ENCODE results near the gene COIL. TPM values are rescaled to one million over a fixed set of nuclear protein-coding genes. Genes with fewer than 3 reads are reported as not detected.
A peak's percentile ranks its signal among the peaks of the same experiment; 100 is the strongest.

COIL gene
- total and polyA plus RNA-seq, 3 experiments from 2014 or later, result 13.4 to 23.5 (median 22.3) TPM

GRCh38 chr17:56909742-56910508, 50.9 kb downstream of the COIL start:
- Histone ChIP-seq H3K36me3 (ENCODE audit: insufficient read depth, low read length) (peaks cover 17% of the 10 kb centered on the region), H3K4me3 (ENCODE audit: low read length) (no peak overlapping the region), H3K4me1 (ENCODE audit: insufficient read depth, low read length) (peaks cover 47% of the 10 kb centered on the region), H3K9me3 (ENCODE audit: low read length) (no peaks in the 10 kb centered on the region), H3K27me3 (ENCODE audit: insufficient read depth, low read length, poor library complexity, severe bottlenecking) (no peaks in the 10 kb centered on the region), H3K27ac (ENCODE audit: low read depth, low read length) (no peak overlapping the region)
- DNase-seq, result no peak
- ChIA-PET POLR2A (interaction anchor here (0.6 kb wide), 1 partner anchor 1108 kb away, joined by 4 read pairs; no protein-coding TSS in a partner anchor), CTCF (interaction anchor here (1.0 to 3.2 kb wide), 3 partner anchors 16 to 29 kb away, joined by 3 to 10 read pairs (median 4); no protein-coding TSS in a partner anchor)
- Mint-ChIP-seq H3K27me3 (no peaks in the 10 kb centered on the region), H3K36me3 (peaks cover 4 to 55% (median 22%) of the 10 kb centered on the region in 3 donors), H3K4me3 (peak overlapping the region in 6 of 7 donors; percentile 2 to 78 (median 66)), H3K27ac (peak overlapping the region in 7 of 8 donors; percentile 10 to 93 (median 74)), H3K9me3 (no peaks in the 10 kb centered on the region), H3K4me1 (peaks cover 54 to 71% (median 68%) of the 10 kb centered on the region in 3 donors)

- ChIA-PET POLR2A (no interaction called here), CTCF (interaction anchor here (0.7 to 3.2 kb wide), 2 partner anchors 15 to 69 kb away, joined by 3 to 10 read pairs; no protein-coding TSS in a partner anchor)
- Mint-ChIP-seq H3K4me1 (peaks cover 54 to 73% (median 64%) of the 10 kb centered on the region in 3 donors), H3K36me3 (peaks cover 13 to 65% (median 37%) of the 10 kb centered on the region in 3 donors), H3K27me3 (no peaks in the 10 kb centered on the region), H3K9me3 (no peaks in the 10 kb centered on the region), H3K27ac (peak overlapping the region; percentile 8 to 94 (median 90)), H3K4me3 (peak overlapping the region in 5 of 7 donors; percentile 15 to 43 (median 35))
- no peaks in the 10 kb centered on the region for H3K9me3 ChIP-seq (ENCODE audit: low read length)
- no peak overlapping the region for H3K27ac ChIP-seq (ENCODE audit: low read depth, low read length)
- peak in 2 of 5 donors; percentile 17 to 19 for DNase-seq
- peaks cover 33% of the 10 kb centered on the region for H3K36me3 ChIP-seq (ENCODE audit: insufficient read depth, low read length)
- H3K27me3 ChIP-seq (ENCODE audit: insufficient read depth, low read length, poor library complexity, severe bottlenecking), result no peaks in the 10 kb centered on the region
- H3K4me1 ChIP-seq (ENCODE audit: insufficient read depth, low read length), result peaks cover 42% of the 10 kb centered on the region
- H3K4me3 ChIP-seq (ENCODE audit: low read length), result no peak overlapping the region
These were observed 52.8 kb downstream of the COIL start for GRCh38 chr17:56908001-56908542.

GRCh38 chr17:56903560-56903959, 57.3 kb downstream of the COIL start:
- no peak overlapping the region for H3K27ac ChIP-seq (ENCODE audit: low read depth, low read length)
- CTCF ChIA-PET, result interaction anchor here (1.0 kb wide), 1 partner anchor 10 kb away, joined by 4 read pairs; the partner anchor contains the start of gene TRIM25
- Mint-ChIP-seq H3K27ac (peak overlapping the region in 1 of 8 donors; percentile 21), H3K27me3 (no peaks in the 10 kb centered on the region), H3K4me3 (no peak overlapping the region), H3K4me1 (peaks cover 23 to 35% (median 32%) of the 10 kb centered on the region in 3 donors), H3K36me3 (peaks cover 18 to 91% (median 45%) of the 10 kb centered on the region in 3 donors), H3K9me3 (no peaks in the 10 kb centered on the region)
- H3K36me3 ChIP-seq (ENCODE audit: insufficient read depth, low read length), result peaks cover 74% of the 10 kb centered on the region
- H3K27me3 ChIP-seq (ENCODE audit: insufficient read depth, low read length, poor library complexity, severe bottlenecking), result no peaks in the 10 kb centered on the region
- H3K4me1 ChIP-seq (ENCODE audit: insufficient read depth, low read length), result peaks cover 7% of the 10 kb centered on the region
- POLR2A ChIA-PET, result no interaction called here
- no peak for DNase-seq
- H3K4me3 ChIP-seq (ENCODE audit: low read length), result no peak overlapping the region
- H3K9me3 ChIP-seq (ENCODE audit: low read length), result no peaks in the 10 kb centered on the region

DNA sequence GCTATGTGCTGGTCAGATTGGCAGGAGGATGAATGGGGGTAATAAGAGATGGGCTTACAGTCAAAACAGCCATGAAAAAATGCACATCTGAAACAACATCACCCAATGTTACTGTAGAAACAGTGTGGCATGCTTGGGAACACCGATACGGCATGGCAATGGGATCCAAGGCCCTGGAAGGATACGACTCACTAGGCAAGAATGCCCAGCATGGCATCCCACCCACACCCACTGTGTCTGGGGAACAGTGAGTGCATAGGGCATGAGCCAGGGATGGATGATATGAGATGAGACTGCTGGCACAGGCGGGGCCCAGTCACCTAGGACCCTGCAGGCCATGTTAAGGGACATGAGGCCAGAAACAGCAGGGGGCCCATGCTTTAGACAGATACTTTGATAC, 58.5 kb downstream of the COIL start:
- Histone ChIP-seq H3K9me3 (ENCODE audit: low read length) (no peaks in the 10 kb centered on the region), H3K4me3 (ENCODE audit: low read length) (no peak overlapping the region), H3K4me1 (ENCODE audit: insufficient read depth, low read length) (no peaks in the 10 kb centered on the region), H3K27ac (ENCODE audit: low read depth, low read length) (no peak overlapping the region), H3K36me3 (ENCODE audit: insufficient read depth, low read length) (peaks cover 77% of the 10 kb centered on the region), H3K27me3 (ENCODE audit: insufficient read depth, low read length, poor library complexity, severe bottlenecking) (no peaks in the 10 kb centered on the region)
- POLR2A ChIA-PET, result no interaction called here
- Mint-ChIP-seq H3K4me1 (peaks cover 15 to 23% (median 20%) of the 10 kb centered on the region in 3 donors), H3K36me3 (peaks cover 18 to 91% (median 42%) of the 10 kb centered on the region in 3 donors), H3K27ac (peak overlapping the region in 2 of 8 donors; percentile 35 to 93), H3K27me3 (no peaks in the 10 kb centered on the region), H3K4me3 (no peak overlapping the region), H3K9me3 (no peaks in the 10 kb centered on the region)
- CTCF ChIA-PET, result no interaction called here
- DNase-seq, result no peak

DNA sequence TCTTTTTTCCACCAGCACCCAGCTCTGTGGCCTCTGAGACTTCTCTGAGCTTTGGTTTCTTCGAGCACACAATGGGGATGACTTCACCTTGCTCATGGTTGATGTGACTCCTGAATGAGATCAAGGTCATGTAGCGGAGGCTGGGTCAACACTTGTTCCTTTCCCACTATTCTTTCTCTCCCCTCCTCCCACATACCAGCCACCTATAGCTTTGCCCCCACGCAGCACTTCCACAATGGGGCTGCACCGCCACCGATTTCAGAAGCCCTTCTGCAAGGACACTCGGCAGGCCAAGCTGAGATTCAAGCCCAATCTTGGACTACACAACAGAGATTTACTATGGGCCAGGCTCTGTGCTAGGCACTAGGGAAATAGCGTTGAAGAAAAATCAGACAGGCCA, 61.4 kb downstream of the COIL start:
- Histone ChIP-seq H3K4me1 (ENCODE audit: insufficient read depth, low read length) (no peaks in the 10 kb centered on the region), H3K27me3 (ENCODE audit: insufficient read depth, low read length, poor library complexity, severe bottlenecking) (no peaks in the 10 kb centered on the region), H3K4me3 (ENCODE audit: low read length) (no peak overlapping the region), H3K27ac (ENCODE audit: low read depth, low read length) (no peak overlapping the region), H3K9me3 (ENCODE audit: low read length) (no peaks in the 10 kb centered on the region), H3K36me3 (ENCODE audit: insufficient read depth, low read length) (peaks cover 77% of the 10 kb centered on the region)
- no peak overlapping the region for H3K4me3 Mint-ChIP-seq
- H3K27ac Mint-ChIP-seq, result peak overlapping the region in 2 of 8 donors; percentile 33 to 73
- H3K4me1 Mint-ChIP-seq, result peaks cover 5 to 10% (median 6%) of the 10 kb centered on the region in 3 donors
- H3K9me3 Mint-ChIP-seq, result no peaks in the 10 kb centered on the region
- no peak for DNase-seq
- peaks cover 20 to 96% (median 33%) of the 10 kb centered on the region in 3 donors for H3K36me3 Mint-ChIP-seq
- POLR2A ChIA-PET, result no interaction called here
- no peaks in the 10 kb centered on the region for H3K27me3 Mint-ChIP-seq
- CTCF ChIA-PET, result interaction anchor here (1.4 kb wide), 1 partner anchor 40 kb away, joined by 4 read pairs; no protein-coding TSS in a partner anchor

GRCh38 chr17:56898874-56899273, 62.0 kb downstream of the COIL start:
- Histone ChIP-seq H3K27ac (ENCODE audit: low read depth, low read length) (no peak overlapping the region), H3K4me1 (ENCODE audit: insufficient read depth, low read length) (no peaks in the 10 kb centered on the region), H3K4me3 (ENCODE audit: low read length) (no peak overlapping the region), H3K27me3 (ENCODE audit: insufficient read depth, low read length, poor library complexity, severe bottlenecking) (no peaks in the 10 kb centered on the region), H3K36me3 (ENCODE audit: insufficient read depth, low read length) (peaks cover 71% of the 10 kb centered on the region), H3K9me3 (ENCODE audit: low read length) (no peaks in the 10 kb centered on the region)
- no peaks in the 10 kb centered on the region for H3K9me3 Mint-ChIP-seq
- no peaks in the 10 kb centered on the region for H3K27me3 Mint-ChIP-seq
- POLR2A ChIA-PET, result no interaction called here
- H3K4me1 Mint-ChIP-seq, result peaks cover under 1 to 10% (median 4%) of the 10 kb centered on the region in 3 donors
- DNase-seq, result no peak
- peaks cover 15 to 96% (median 28%) of the 10 kb centered on the region in 3 donors for H3K36me3 Mint-ChIP-seq
- no peak overlapping the region for H3K27ac Mint-ChIP-seq
- CTCF ChIA-PET, result interaction anchor here (1.4 kb wide), 1 partner anchor 40 kb away, joined by 4 read pairs; no protein-coding TSS in a partner anchor
- H3K4me3 Mint-ChIP-seq, result no peak overlapping the region

GRCh38 chr17:56897646-56898424, 63.0 kb downstream of the COIL start:
- POLR2A ChIA-PET, result no interaction called here
- no peaks in the 10 kb centered on the region for H3K9me3 Mint-ChIP-seq

More at GRCh38 chr17:56897646-56898424, 63.0 kb downstream of the COIL start:
- H3K4me3 ChIP-seq (ENCODE audit: low read length), result no peak overlapping the region
- Mint-ChIP-seq H3K4me1 (peaks cover 0 to 10% (median 4%) of the 10 kb centered on the region in 3 donors), H3K4me3 (no peak overlapping the region), H3K27ac (peak overlapping the region in 4 of 8 donors; percentile 22 to 79 (median 44)), H3K36me3 (peaks cover 13 to 97% (median 28%) of the 10 kb centered on the region in 3 donors), H3K27me3 (no peaks in the 10 kb centered on the region)
- CTCF ChIA-PET, result no interaction called here
- no peak for DNase-seq
- H3K4me1 ChIP-seq (ENCODE audit: insufficient read depth, low read length), result no peaks in the 10 kb centered on the region
- no peaks in the 10 kb centered on the region for H3K27me3 ChIP-seq (ENCODE audit: insufficient read depth, low read length, poor library complexity, severe bottlenecking)
- H3K36me3 ChIP-seq (ENCODE audit: insufficient read depth, low read length), result peaks cover 66% of the 10 kb centered on the region
- H3K27ac ChIP-seq (ENCODE audit: low read depth, low read length), result no peak overlapping the region
- no peaks in the 10 kb centered on the region for H3K9me3 ChIP-seq (ENCODE audit: low read length)
